ENCODE results near the gene EMX2.

Gene EMX2

DNA sequence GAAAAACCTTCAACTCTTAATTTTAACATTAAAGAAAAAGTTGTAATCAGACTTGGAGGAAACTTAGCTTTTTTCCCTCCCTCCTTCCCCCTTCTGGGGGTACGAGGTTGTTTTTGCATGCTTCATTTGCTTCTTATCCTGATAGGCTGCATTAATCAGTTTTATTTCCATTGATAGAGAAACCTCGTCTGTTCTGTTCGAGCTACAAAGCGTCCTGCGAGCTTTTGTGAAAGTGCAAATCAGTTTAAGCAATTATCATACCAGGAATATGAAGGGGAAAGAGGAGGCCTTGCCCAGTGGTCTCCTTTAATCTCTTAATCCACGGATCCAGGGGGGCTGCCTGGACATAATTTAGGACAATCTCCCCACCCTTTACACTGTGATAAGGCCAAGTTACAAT lies 7.5 kb downstream of the EMX2 start:
- DNase-seq (ENCODE audit: low read depth, low spot score) = no peak
- no peak for TF ChIP-seq CTCF (IDR thresholded peaks at IDR 0.05; ENCODE audit: insufficient read depth, low read length, missing control alignments)
- POLR2A ChIA-PET = no interaction called here
- no peak overlapping the region for H3K4me3 ChIP-seq (ENCODE audit: low read depth, low read length)
- CTCF ChIA-PET = interaction anchor here (1.2 kb wide), 1 partner anchor 12 kb away, joined by 5 read pairs; no protein-coding TSS in a partner anchor

DNA sequence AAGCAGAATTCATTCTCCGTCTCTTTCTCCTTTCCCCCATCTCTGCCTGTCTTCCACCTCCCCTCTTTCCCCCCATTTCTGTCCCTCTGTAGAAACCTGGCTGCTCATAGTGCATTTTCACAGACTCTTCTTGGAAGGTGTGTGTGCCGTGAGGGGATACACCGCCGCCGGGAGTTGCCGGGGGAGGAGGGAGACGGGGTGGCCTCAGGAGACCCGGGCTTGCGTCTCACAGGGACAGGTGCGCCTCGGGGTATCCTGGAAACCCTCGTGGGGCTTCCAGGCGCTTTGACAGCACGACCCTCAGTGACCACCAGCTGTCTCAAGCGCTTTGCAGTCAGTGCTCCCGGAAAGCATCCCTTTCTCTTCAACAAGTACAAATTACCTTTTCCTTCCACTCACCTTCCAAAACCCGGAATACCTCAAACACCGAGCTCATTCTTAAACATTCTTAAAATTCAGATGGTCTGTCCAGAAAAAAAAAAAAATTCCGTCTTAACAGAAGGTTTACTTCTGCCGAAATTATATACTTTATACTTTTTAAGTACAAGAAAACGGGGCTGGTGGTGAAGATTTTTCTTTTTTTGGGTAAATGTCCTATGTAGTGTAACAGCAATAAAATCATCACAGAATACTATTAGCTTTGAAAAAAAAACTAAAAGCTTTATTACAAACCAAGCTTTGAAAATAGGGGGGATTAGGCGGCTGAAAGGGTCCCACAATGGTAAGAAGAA lies 8.2 kb downstream of the EMX2 start:
- ChIA-PET POLR2A (no interaction called here), CTCF (interaction anchor here (0.6 to 1.2 kb wide), 3 partner anchors 12 to 124 kb away, joined by 3 to 5 read pairs (median 3); no protein-coding TSS in a partner anchor)
- no peak overlapping the region for H3K4me3 ChIP-seq (ENCODE audit: low read depth, low read length)
- no peak for TF ChIP-seq CTCF (IDR thresholded peaks at IDR 0.05; ENCODE audit: insufficient read depth, low read length, missing control alignments)
- no peak for DNase-seq (ENCODE audit: low read depth, low spot score)

DNA sequence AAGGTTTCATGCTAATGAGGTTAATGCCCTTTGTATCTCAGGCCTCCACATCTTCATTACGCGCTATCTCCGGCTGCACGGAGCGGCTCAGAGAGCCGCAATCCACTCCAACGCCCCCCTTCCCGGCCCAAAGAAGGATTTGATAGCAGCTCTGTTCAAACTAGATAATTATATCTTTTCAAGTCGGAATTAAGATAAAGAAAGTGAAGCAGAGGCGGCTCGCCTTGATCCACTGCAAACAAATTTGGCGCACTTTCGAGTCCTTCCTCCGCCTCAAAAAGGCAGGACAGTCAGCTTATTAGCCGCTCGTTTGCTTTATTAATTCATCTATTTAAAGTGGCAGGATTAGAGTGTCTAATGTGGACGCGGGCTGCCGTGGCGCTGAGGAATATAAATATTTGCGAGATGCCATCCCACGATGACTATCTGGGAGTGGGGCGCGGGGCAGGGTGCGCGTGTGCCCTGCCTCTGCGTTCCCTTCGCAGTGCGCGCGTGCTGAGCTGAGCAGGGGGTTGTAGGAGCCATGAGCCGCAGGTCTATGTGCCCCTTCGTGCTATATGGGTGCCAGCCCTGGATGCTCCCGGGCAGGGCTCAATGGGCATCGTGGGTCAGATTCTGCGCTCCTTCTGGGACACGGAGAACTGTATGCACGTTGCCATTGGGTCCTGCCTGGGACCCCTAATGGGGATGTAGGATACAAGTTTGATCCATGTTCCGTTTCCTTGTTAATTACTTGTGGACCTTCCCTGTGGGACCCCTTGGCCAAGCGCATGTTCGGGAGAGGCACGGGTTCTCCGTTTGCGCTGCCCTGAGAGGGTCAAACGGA lies 9.0 kb downstream of the EMX2 start:
- TF ChIP-seq CTCF (IDR thresholded peaks at IDR 0.05; ENCODE audit: insufficient read depth, low read length, missing control alignments) = no peak
- POLR2A ChIA-PET = no interaction called here
- H3K4me3 ChIP-seq (ENCODE audit: low read depth, low read length) = peak overlapping the region; percentile 27
- CTCF ChIA-PET = interaction anchor here (0.6 to 1.7 kb wide), 3 partner anchors 13 to 123 kb away, joined by 3 to 6 read pairs (median 3); no protein-coding TSS in a partner anchor
- no peak for DNase-seq (ENCODE audit: low read depth, low spot score)

DNA sequence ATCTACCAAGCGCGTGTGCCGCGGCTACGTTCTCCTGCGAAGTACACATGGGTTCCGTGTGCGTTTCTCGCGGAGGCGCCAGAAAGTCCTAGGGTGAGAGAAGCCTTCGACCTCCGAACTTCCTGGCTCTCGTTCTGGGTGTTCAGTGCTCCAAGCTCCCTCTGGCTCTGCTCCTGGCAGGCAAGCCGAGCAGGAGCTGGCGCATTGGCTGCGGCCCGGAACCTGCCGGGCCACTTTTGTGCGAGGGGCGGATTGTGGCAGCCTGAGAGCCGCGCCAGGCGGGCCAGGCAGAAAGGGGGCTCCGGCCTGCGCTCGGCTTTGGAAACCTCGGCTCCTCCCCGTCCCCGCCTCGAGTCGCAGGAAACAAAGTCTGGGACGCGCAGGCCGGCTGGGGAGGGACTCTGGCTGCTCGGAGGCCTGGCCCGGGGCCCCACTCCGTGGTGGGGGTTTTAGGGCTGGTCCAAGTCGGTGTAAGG lies 9.6 kb downstream of the EMX2 start:
- peak overlapping the region; percentile 27 for H3K4me3 ChIP-seq (ENCODE audit: low read depth, low read length)
- CTCF ChIA-PET = interaction anchor here (1.7 kb wide), 1 partner anchor 56 kb away, joined by 6 read pairs; no protein-coding TSS in a partner anchor
- TF ChIP-seq CTCF (IDR thresholded peaks at IDR 0.05; ENCODE audit: insufficient read depth, low read length, missing control alignments) = no peak
- POLR2A ChIA-PET = no interaction called here
- no peak for DNase-seq (ENCODE audit: low read depth, low spot score)

DNA sequence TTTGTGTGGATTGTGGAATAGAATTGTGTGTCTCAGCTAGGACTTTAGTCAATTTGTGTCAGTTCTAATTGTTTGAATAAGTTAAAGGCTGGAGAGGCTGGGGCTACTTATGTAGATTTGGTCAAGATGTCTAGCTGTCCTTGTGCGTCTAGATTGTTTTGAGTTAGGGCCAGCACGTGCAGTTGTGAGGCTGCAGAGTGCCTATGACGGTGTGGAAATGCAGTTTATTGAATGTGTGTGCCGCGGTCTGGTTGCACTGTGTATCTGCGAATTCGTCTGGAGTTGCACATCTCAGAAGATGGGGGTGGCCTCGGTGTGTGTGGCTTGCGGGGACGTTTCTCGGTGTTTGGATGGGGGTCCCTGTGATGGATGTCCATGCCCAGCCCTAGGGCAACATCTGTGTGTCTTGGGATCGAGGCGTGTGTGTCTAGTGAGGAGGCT lies 10.2 kb downstream of the EMX2 start:
- no peak for TF ChIP-seq CTCF (IDR thresholded peaks at IDR 0.05; ENCODE audit: insufficient read depth, low read length, missing control alignments)
- CTCF ChIA-PET = interaction anchor here (0.9 to 2.2 kb wide), 3 partner anchors 9 to 56 kb away, joined by 3 to 7 read pairs (median 6); no protein-coding TSS in a partner anchor
- DNase-seq (ENCODE audit: low read depth, low spot score) = no peak
- no peak overlapping the region; the same call in none of the 2 replicates for H3K4me3 ChIP-seq (ENCODE audit: low read depth, low read length)
- POLR2A ChIA-PET = no interaction called here

Measured in AG04449 (cell line).